SW480 (cell line): Measurements from ENCODE around the gene GLDC.
A peak's percentile ranks its signal among the peaks of the same experiment; 100 is the strongest.
"Not testable (repeated sequence)": the region's sequence is repeated elsewhere in the genome, so short reads cannot be mapped to it uniquely, and the experiment has no call there.

Experiments
- DNase-seq: peaks from one replicate; pipeline ENCODE4 v3.0.0-alpha.2; 2016; ENCODE audit warnings: low spot score

The GLDC gene

DNA sequence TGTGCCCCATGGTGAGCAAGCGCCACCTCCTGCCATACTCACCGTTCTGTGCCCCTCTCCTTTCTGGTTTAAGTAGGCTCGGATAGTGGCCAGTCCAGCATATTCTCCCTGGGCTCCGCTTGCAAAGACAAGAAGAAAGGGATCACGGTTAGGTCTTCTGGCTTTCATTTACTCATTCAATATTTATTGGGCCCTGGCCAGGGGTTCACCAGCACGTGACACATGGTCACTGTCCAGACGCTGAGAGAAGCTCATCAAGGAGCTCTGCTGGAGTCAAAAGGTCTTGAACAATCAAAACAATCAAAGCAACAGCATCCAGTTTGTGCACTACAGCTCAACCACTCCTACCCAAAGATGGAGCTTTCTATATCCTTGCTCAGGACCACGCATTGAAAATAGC lies 80.2 kb downstream of the GLDC start:
- DNase-seq: no peak

DNA sequence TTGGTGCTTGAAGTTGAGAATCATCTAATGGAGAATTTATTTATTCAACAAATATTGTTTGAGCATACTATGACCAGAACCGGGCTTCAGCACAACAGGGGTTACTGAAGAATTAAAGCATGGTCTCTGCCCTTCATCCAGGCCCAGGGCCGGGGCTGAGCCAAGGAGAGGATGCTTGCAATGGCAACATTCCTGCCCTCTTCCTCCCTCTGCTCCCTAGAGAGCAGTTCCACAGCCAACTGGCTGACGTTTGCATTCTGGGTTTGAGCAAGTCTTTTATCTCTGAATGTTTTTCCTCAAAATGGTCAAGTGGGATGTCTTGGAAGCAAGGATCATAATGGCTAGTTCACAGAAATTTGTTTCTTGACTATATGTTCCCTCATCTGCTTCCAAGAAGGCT lies 80.7 kb downstream of the GLDC start:
- no peak for DNase-seq

DNA sequence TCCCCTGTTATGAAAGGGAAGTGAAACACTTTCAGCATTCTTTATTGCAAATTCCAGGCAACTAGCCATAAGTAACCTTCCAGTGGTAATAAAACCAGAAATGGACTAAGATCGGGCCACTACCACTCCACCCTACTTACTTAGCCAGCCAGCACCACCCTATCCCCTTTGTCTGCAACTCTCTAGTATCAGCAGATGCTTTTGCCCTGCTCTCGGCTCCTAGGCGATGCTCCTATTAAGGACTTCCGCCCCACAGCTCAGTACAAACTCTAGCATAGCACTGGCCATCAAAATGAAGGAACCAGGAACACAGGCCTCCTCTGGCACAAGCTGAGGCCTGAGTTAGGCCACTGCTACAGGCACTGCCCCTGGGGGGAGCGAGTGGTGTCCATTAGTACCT lies 81.2 kb downstream of the GLDC start:
- no peak for DNase-seq

DNA sequence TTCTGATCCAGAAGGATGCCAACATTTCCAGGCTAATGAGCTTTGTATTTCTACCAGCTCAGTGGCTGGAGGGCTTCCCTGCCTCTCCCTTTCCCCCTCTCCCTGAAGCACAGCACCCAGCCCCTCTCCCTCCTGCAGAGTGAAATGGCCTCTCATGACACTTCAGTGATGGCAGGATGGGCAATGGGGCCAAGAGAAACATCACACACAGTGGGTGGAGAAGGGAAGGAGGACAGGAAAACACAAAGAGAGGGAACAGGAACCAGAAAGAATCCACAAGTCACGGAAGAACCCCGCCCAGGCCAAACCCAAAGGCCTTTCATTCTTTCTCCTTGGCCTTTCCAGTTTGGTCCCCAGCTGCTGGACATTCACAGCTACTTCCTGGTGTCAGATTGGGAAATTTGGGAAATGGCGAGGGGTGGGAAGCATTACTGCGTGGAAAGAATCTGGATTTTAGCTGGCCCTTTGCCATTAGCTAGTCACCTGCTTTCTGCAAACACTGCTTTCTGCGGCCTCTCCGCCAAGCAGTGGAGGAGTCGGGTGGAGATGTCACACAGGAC lies 82.6 kb downstream of the GLDC start:
- DNase-seq: no peak

DNA sequence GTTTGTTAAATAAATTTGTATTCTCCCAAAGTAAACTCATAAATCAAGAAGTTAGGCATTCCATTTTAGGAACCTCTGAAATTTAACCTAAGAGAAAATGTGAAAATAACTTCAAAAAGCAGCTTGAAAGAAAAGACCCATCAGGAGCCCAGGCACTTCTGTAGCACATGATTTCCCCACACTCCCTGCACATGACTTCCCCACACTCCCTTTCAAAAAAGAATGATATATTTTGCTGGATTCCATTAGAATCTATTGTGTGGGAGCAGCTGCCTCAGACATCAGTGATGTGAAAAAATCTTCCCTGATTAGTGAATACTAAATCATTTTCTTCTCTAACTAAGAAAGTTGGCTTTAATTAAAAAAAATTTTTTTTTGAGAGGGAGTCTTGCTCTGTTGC lies 83.3 kb downstream of the GLDC start:
- DNase-seq: no peak

DNA sequence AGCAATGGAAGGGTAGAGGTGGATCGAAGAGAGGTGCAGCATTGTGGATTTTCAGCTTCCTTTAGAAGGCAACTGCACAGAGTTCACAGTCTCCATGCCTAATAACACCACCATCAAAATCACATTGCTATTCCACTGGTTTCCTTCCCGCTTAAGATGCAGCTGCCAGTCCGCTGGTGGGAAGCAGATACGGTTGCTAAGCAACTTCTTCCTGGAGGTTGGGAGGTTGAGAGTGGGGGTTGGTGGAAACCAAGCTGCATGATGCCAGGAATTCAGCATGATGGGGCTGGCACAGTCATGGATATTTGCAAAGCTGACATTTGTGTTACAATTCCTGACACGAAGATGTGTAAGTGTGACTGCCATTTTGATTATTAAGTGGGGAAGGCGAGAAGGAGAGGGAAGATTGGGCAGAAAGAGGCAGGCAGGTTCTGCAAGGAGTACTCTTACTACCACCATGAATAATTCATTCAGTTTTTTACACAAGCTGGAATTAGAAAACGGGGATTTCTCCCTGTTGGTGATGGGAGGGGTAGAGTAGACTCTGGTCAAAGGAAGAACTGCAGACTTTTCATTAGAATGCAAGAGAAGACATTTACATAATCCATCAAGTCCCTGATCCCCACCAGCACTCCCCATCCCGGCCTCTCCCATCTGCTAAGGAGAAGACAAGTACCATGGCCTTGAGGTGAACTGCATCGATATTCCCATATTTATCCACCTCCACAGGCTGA lies 87.5 kb downstream of the GLDC start:
- DNase-seq: no peak

DNA sequence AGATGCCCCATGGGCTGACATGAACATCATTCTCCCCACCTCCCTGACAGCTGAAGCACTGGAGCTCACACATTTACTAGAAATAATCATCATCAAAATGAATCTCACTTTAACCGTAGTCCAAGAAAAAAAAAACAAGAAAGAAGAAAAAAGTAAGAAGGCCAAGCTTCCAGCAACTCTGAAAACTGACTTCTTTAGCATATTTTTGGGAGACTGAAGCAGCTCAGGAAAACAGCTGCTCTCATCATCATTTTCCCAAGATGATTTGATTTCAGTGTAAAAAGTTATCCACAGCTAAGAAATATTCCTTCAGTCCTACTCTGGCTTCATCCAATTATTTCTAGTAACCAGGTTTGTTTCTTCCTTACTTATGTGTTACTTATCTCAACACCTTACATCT lies 91.7 kb downstream of the GLDC start:
- DNase-seq: no peak

DNA sequence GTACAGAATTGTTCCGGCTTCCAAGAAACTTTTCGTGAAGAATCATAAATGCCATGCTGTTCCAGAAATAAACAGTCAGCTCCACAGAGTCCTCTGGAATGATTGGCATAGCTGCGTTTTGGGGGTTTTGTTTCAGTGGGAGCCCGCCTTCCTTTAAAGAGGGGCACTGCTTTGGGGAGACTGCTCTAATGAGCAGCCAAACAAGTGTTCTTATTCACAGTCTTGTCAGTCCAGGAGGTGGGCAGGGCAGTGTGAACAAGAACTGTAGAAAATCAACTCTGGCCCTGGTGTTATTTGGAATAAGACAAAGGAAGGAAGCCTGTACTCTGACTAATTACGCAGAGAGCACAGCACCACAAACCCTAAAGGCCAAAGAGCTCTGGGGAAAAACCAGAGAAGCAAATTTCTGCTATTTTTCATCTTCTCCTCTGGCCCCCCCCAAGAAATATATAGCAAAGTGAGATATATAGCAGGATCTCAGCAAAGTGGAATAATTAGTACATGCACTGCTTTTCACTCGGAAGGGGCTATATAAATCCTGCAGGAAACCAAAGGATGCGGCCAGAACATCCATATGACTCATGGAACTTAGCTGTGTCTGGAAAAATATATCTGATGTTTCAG lies 92.9 kb downstream of the GLDC start:
- no peak for DNase-seq

DNA sequence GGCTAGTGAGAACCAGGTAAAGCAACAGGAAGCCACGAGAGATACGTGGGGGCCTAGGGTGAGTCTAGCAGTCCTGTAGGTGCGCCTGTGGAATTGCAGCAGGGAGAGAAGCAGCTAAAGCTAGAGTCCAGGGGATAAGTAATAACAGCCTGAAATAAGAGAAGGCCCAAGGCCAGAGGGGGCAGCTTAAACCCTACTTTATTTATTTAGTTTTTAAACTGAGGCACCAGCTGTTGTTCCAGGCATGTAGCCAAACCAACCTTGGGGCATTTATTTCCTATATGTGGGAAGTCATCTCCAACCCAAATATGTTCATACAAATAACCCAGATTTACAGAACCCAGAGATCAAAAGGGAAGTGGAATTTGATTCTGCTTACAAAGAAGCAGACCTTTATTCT lies 93.5 kb downstream of the GLDC start:
- DNase-seq: peak; percentile 34

DNA sequence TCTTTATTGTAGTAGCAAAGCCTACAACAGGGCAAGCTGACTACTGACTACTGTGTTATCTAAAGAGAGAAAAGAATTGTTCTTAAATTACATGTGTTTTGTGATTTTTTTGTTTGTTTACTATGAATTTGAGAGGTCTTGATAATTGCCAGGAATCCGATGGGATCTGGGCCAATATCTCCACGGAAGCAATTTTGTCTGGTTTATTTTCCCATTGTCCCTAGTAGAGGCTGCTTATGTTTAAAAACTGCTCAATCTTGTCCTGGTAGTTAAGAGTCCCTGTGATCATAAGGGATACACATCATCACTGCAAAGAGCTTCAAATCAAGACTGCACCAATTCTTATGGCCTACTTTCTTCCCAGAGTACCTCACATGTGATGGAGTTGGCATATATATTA lies 94.4 kb downstream of the GLDC start:
- no peak for DNase-seq

DNA sequence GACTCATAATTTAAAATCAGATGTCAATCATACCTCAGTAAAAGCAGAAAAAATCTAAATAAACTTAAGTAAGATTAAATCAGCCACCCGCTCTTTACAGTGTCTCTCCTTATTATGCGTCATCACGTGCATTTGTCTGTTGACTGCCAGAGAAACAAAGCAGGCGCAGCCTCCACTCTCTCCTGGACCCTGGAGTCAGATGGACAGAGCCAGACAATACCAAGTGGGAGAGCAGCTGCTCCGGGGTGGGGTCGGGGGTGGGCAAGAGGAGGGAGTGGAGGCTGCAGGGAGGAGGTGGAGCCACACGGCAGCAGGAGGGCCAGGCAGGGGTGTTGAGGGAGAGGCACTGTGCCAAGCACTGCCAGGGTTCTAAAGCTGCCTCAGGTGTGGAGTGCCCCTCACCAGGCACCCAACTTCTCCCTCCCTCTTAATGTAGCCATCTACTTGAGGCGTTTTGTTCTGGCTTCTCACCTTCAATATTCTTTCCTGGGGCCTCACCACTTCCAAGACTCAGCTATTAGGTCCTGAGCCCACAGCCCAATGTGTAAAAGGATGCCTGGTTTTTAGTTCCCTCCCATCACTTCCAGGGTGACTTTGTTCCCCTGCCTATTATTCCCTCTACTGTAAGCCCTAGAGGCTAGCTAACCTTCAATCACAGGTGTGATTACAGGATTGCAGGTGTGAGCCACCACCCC lies 96.3 kb downstream of the GLDC start:
- DNase-seq: no peak

DNA sequence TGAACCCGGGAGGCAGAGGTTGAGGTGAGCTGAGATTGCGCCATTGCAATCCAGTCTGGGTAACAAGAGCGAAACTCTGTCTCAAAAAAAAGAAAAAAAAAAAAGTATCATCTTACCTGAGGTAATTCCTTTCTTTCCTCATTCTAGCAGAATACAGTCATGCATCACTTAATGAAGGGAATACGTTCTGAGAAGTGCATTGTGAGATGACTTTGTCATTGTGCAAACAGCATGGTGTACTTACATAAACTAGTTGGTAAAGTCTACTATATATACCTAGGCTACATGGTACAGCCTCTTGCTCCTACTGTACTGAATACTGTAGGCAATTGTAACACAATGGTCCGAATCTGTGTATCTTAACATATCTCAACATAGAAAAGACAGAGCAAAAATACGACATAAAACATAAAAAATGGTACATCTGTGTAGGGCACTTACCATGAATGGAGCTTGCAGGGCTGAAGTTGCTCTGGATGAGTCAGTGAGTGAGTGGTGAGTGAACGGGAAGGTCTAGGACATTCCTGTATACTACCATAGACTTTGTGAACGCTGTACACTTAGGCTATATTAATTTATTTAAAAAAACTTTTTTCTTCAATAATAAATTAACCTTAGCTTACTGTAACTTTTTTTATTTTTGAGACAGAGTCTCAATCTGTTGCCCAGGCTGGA lies 100.4 kb downstream of the GLDC start:
- DNase-seq: no peak

DNA sequence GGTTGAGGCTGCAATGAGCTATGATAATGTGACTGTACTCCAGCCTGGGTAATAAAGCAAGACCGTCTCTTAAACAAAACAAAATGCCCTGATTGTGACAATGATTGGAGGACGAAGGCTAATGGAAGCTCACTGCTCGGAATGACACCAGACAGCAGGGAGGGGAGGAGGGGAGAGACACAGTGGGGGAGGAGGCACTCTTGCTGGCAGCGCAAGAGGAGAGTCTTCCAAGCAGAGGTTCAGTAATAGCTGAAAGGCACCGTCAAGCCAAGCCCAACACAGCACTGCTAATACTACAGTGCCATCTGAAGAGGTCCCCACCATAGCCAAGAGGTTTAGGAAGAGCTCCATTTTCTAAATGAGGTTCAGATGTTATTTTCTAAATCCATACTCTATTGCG lies 102.3 kb downstream of the GLDC start:
- no peak for DNase-seq

DNA sequence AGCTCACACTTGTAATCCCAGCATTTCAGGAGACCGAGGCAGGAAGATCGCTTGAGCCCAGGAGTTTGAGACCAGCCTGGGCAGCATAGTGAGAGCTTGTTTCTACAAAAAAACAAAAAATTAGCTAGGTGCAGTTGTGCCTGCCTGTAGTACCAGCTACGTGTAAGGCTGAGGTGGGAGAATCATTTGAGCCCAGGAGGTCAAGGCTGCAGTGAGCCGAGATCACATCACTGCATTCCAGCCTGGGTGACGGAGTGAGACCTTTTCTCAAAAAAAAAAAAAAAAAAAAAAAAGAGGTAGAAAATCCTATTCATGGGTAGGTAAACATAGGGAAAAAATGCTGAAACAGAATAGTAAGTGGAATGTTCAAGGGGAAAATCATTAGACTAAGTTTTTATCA lies 102.9 kb downstream of the GLDC start:
- not testable (repeated sequence) for DNase-seq

DNA sequence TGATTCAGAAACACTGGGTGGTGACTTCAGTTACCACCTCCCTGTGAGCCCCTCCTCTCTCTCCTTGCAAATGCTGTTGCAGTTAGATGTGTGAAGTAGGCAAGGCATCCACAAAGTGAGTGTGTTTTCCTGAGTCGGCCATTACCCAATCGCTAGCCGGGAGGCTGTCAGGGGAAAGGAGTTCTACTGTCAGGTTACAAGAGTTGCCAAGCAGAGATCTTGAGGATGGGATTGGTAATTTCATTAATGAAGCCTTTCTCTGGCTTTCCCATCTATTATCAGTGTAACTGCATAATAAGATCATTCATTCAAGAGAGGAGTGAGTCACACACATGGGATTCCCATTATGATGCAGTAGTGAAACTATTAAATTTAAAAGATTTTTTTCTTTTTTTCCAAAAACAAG lies 106.9 kb downstream of the GLDC start:
- DNase-seq: no peak

DNA sequence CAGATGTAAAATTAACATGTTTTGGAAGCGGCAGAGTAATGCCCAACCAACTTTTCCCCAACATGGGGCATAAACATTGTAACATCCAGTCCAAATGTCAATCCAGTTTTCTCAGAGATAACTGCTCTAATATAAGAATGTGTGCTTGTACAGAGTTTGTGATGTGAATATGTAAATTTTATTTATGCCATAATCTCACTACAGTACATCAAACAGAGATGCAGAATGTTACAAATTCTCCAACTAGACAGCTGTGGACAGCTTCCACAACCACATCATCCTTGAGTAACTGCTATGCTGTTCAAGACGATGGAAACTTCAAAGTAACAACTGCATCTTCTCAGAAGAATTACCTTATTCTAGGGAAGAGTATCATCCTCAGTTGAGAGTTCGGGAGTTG lies 109.9 kb downstream of the GLDC start:
- DNase-seq: no peak

DNA sequence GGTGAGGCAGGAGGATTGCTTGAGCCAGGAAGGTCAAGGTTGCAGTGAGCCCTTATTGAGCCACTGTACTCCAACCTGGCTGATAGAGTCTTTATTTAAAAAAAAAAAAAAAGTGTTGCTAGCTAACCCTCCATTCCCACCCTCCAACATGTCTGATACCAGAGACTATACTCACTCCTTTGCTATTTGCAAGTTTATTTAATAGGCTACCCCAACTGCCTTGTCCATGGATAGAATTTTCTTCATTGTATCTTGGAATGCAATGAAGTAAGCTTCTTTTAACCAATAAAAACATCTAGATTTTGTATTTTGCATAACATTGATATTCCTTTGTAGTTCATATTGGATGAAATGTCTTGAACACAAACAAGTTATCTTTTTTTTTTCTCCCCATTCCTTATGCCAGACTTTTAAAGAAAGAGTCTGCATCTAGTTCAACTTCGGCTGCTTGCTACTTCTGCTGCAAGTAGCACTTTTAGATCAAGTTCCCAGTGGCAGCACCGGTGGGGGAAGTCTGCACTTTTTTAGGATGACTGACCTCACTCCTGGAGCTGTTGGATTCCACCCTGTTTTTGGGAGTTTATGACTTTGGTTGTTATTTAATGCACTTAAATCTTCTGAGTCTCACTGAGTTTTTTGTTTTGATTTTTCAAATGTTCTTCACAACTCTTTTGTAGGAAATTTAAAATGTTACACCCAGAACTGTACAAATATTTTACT lies 120.0 kb downstream of the GLDC start:
- DNase-seq: no peak

DNA sequence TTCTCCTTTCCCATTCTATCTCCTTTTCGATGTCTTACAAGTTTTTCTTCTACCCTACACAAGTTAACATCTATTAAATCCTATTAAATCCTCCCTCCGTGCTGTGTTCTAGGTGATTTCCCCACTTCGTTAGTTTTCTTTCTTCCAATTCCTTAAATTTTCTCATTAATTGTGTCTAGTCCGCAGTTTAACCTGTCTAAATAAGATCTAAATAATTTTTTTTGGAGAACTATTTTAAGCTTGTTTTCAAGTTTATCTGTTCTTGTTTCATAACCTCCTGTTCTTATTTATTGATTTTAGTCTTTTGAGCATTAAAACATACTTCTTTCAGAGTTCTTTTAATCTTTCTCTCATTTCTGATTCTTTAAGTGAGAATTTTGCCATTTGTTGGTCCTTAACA lies 123.3 kb downstream of the GLDC start:
- DNase-seq: no peak

DNA sequence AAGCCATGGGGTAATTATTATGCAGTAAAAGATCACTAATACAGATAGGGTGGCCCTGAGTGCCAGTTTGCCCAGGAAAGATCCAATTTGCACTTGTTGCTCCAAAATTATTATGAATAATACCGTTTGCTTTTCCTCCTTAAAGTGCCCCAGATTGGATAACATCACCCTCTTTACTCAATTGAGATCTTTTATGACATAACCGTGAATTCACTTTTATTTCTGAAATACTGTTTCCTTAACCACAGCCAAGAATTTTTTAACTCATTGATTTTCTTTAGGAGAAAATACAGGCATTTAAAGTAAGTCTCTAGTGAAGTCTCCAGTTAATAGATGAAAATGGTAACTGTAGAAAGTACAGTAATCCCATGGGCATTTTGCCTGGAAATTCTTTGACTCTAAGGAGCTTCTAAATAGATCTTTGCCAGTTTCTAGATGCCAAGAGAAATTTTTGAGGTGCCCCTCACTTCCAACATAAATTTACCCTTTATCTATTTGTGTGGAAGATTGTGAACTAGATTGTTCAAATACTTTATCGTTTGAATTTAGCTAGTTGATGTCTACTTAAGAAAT lies 133.4 kb downstream of the GLDC start:
- no peak for DNase-seq

DNA sequence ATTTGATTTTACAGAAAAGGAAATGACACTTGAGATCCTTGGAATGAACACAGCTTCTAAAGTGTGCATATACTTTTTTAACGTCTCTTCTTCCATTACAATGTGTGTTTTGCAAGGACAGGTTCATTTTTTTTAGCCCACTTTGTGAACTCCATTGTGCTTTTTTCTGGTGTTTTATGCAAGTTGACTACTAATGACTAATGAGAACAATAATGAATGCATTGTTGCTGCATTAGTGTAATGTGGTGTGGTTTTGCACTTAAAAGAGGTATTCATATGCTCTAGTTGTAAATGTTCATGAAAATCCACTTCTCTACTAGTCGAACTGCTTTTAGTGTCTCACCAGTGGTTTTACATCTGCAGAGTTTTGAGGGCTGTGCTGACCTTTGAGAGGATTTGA lies 139.0 kb downstream of the GLDC start:
- DNase-seq: no peak

DNA sequence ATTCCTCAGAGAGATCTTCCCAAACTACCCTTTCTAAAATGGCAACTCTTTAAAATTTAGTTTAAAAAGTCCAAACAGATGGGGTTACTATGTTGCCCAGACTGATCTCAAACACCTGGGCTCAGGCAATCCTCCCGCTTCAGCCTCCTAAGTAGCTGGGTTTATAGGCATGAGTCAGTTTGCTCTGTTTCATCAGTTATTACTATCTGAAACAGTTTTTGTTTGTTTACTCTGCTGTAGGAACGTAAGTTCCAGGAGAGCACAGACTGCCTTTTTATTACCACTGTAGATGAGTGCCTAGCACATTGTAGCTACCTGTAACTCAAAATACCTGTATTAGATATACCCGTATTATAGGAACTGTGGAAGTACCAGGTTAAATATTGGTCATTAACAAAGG lies 143.1 kb downstream of the GLDC start:
- no peak for DNase-seq
